Effector CD4-positive, alpha-beta T cell (primary cell): ENCODE data around the gene ZMIZ2.
"Not testable (repeated sequence)": the region's sequence is repeated elsewhere in the genome, so short reads cannot be mapped to it uniquely, and the experiment has no call there.

ENCODE experiments used
- DNase-seq: peaks from one replicate; pipeline ENCODE4 v3.0.0-alpha.2; 2020

Gene ZMIZ2

DNA sequence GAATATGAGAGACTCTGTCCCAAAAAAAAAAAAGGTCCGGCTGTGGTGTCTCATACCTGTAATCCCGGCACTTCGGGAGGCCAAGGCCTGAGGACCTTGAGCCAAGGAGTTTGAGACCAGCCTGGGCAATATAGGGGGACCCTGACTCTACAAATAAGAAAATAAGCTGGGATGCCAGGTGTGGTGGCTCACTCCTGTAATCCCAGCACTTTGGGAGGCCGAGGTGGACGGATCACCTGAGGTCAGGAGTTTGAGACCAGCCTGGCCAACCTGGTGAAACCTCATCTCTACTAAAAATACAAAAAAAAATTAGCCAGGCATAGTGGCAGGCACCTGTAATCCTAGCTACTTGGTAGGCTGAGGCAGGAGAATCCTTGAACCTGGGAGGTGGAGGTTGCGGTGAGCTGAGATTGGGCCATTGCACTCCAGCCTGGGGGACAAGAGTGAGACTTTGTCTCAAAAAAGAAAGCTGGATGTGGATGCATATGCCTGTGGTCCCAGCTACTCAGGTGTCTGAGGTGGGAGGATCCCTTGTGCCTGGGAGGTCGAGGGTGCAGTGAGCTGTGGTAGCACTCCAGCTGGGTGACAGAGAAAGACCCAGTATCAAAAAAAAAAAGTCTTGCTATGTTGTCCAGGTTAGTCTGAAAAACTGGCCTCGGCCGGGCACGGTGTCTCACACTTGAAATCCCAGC lies 55.3 kb downstream of the ZMIZ2 start:
- not testable (repeated sequence) for DNase-seq

DNA sequence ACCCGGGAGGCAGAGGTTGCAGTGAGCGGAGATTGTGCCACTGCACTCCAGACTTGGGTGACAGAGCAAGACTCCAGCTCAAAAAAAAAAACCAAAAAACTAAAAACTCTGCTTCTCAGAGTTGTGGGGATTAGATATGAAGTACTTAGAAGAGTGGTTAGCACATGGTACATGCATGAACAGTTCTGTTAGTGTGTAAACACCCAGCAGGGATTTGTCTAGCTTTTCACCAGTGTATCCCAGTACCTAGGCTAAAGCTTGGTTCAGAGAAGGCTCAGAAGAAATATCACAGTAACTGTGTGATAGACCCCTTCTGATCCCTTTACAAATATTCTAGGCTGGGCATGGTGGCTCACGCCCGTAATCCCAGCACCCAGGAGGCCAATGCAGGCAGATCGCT lies 57.3 kb downstream of the ZMIZ2 start:
- no peak for DNase-seq

DNA sequence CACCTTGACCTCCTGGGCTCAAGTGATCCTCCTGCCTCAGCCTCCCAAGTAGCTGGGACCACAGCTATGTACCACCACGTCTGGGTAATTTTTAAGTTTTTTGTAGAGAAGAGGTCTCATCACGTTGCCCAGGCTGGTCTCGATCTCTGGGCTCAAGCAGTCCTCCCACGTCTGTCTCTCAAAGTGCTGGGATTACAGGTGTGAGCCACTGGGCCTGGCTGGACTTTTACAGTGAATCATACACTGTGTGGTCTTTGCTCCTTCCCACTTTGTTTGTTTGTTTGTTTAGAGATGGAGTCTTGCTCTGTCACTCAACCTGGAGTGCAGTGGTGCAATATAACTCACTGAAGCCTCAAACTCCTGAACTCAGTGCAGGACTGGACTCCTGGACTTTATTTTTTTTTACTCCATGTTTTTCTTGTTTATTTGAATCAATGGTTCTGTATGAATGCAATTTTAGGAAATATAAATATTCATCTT lies 60.3 kb downstream of the ZMIZ2 start:
- DNase-seq: no peak

DNA sequence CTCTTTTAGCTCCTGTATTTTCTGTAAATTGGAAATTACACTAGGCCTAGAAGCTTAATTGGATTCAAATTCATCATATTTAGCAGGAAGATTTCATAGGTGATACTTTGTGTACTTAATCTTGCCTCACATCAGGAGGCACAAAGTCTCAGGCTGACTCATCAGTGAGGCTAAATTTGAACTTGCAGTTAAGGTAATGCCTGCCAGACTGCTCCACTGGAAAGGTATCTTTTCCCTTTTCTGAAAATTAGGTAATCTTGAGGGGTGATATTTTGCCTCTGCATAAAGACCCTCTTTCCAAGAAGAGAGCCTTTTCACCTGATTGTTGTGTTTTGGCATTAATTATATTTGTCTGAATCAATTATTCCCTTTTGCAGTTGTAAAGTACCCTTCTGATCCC lies 62.4 kb downstream of the ZMIZ2 start:
- no peak for DNase-seq

DNA sequence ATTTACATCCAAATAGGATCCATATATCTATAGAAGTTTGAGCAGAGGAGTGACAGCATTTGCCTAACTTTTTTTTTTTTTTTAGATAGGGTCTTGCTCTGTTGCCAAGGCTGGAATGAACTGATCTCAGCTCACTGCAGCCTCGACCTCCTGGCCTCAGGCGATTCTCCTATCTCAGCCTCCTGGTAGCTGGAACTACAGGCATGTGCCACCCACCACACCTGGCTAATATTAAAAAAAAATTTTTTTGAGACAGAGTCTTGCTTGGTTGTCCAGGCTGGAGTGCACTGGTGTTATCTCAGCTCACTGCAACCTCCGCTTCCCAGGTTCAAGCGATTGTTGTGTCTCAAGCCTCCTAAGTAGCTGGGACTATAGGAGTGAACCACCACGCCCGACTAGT lies 62.9 kb downstream of the ZMIZ2 start:
- no peak for DNase-seq

DNA sequence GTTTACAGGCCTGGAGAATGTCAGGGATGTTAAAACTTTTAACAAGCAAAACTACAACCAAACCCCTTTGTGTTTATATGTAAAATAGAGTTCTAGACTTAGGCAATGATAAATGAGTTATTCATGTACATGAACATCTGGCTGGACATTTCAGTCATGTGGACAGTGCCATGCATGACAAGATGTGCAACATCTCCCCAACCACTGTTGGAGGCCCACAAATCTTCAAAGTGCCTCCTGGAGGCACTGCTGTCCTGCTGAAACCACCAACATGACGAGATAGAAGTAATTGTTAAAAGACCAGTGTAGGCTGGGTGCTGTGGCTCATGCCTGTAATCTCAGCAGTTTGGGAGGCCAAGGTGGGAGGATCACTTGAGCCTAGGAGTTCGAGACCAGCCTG lies 66.3 kb downstream of the ZMIZ2 start:
- DNase-seq: no peak

DNA sequence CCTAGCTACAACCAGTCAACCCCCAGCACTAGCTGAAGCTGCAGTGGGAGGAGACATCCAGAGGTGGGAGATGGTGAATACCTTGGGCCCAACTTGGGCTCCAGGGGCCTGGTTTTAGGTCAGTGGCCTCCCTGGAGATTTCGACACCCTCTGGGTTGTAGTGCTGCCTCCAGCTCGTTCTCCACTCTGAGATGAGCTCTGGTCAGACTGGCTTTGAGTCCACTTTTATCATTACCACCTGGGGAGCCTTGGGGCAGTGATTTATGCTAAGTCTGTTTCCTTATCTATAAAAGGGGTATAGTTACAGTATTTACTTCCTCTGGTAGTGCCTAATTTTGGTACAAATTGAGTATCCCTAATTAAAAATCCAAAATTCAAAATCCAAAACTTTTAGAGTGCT lies 70.6 kb downstream of the ZMIZ2 start:
- no peak for DNase-seq
